Measurements from ENCODE around the gene THUMPD2. TPM values are rescaled to one million over a fixed set of nuclear protein-coding genes. Genes with fewer than 3 reads are reported as not detected.

Gene THUMPD2
- total RNA-seq, 1 experiment from 2014 or later, result 19.5 TPM

DNA sequence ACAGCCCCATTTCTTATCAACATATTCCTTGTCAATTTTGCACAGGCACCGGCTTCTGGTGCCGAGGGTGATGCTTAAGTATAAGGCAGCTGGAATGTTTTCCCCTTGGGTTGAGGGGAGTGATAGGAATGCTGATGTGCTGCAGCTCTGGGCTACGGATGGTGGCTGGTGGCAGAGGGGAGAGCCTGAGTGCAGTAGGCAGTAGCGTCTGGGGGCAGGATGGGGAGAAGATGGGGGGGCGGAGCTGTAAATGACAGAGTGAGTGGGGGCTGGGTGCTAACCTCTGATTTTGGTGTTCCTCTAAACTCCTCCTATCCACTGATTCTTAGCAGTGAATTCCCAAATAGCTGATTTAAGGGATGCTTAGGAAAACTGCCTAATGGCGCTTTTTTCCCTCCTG is 92.6 kb downstream of the THUMPD2 start:
- TF ChIP-seq, protein P1, sequence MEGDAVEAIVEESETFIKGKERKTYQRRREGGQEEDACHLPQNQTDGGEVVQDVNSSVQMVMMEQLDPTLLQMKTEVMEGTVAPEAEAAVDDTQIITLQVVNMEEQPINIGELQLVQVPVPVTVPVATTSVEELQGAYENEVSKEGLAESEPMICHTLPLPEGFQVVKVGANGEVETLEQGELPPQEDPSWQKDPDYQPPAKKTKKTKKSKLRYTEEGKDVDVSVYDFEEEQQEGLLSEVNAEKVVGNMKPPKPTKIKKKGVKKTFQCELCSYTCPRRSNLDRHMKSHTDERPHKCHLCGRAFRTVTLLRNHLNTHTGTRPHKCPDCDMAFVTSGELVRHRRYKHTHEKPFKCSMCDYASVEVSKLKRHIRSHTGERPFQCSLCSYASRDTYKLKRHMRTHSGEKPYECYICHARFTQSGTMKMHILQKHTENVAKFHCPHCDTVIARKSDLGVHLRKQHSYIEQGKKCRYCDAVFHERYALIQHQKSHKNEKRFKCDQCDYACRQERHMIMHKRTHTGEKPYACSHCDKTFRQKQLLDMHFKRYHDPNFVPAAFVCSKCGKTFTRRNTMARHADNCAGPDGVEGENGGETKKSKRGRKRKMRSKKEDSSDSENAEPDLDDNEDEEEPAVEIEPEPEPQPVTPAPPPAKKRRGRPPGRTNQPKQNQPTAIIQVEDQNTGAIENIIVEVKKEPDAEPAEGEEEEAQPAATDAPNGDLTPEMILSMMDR (conservative IDR thresholded peaks at IDR 0.05), result no peak
- Mint-ChIP-seq H3K9me3 (peaks cover 4% of the 10 kb centered on the region in 2 experiments; a peak in 4 of 5 replicates), H3K4me3 (no peak overlapping the region), H3K27ac (no peak overlapping the region), H3K4me1 (peaks cover 18 to 21% of the 10 kb centered on the region in 2 experiments), H3K27me3 (ENCODE audit: low read depth) (no peaks in the 10 kb centered on the region), H3K36me3 (ENCODE audit: insufficient read depth in 1 of 3, low read depth in 3 of 3) (peaks cover 3 to 6% (median 4%) of the 10 kb centered on the region in 3 experiments; a peak in 6 of 7 replicates)
- H3K14ac ChIP-seq (ENCODE audit: insufficient read depth, low read length), result no peak overlapping the region
- H2BK20ac ChIP-seq (ENCODE audit: low read depth, low read length, poor library complexity, severe bottlenecking), result no peak overlapping the region
- no peak overlapping the region for H3K56ac ChIP-seq (ENCODE audit: insufficient read length, low read depth, low read length)
- H2BK15ac ChIP-seq (ENCODE audit: low read depth, low read length), result no peak overlapping the region
- no peak overlapping the region for H2BK5ac ChIP-seq (ENCODE audit: insufficient read length, low read length)
- H3K79me1 ChIP-seq (ENCODE audit: insufficient read depth, low read depth, low read length, poor library complexity, severe bottlenecking), result no peaks in the 10 kb centered on the region
- H3K79me2 ChIP-seq (ENCODE audit: insufficient read depth, low read length), result no peaks in the 10 kb centered on the region
- no peaks in the 10 kb centered on the region for H3K27me3 ChIP-seq (ENCODE audit: insufficient read depth, low read length)
- DNase-seq, result no peak
- no peaks in the 10 kb centered on the region for H4K20me1 ChIP-seq (ENCODE audit: control insufficient read depth, insufficient read depth, insufficient read length)
- H3K18ac ChIP-seq (ENCODE audit: insufficient read length, low read depth, low read length), result no peak overlapping the region
- no peak overlapping the region for H2BK12ac ChIP-seq (ENCODE audit: insufficient read length, low read depth, low read length)
- no CpG with 5 or more reads among the region's 6 CpGs for WGBS (ENCODE audit: extremely low coverage, insufficient read length, low lambda C conversion rate)
- no peaks in the 10 kb centered on the region for H3K9me3 ChIP-seq (ENCODE audit: control insufficient read depth, low read depth, low read length)
- H3K9ac ChIP-seq (ENCODE audit: extremely low read depth, insufficient read length, low read length), result no peak overlapping the region
- no peak overlapping the region for H2BK120ac ChIP-seq (ENCODE audit: low read depth, low read length, poor library complexity, severe bottlenecking)
- H3T11ph ChIP-seq (ENCODE audit: low read length), result no peak overlapping the region
- H3K4ac ChIP-seq (ENCODE audit: low read depth, low read length), result no peak overlapping the region
- H2AK5ac ChIP-seq (ENCODE audit: insufficient read length, low read length), result no peak overlapping the region
- no peaks in the 10 kb centered on the region for H3K23me2 ChIP-seq (ENCODE audit: insufficient read length, low read depth, low read length, poor library complexity, severe bottlenecking)
- 0 out of 2 replicates have a peak, but pooled peaks cover 5% of the 10 kb centered on the region for H3K4me1 ChIP-seq (ENCODE audit: insufficient read depth, low read length)
- H3K4me2 ChIP-seq (ENCODE audit: insufficient read depth, insufficient read length, low read length), result no peak overlapping the region
- H4K91ac ChIP-seq (ENCODE audit: insufficient read length, low read depth, low read length), result no peak overlapping the region
- H4K5ac ChIP-seq (ENCODE audit: insufficient read length, low read depth, low read length), result no peak overlapping the region
- no peak overlapping the region for H3K23ac ChIP-seq (ENCODE audit: insufficient read length, low read depth, low read length)
- no peak overlapping the region for H3K27ac ChIP-seq (ENCODE audit: insufficient read length, low read depth, low read length)
- no peak overlapping the region for H2AFZ ChIP-seq (ENCODE audit: low read length)
- no peak overlapping the region for H4K8ac ChIP-seq (replicated peaks; ENCODE audit: insufficient read length, low read depth, low read length)

Other genes with a start within 250 kb of the THUMPD2 start
- 7.5 and 7.8 TPM in 2 replicates for gene TMEM178A, start 113.3 kb downstream of the THUMPD2 start, total RNA-seq (2021)

All from H9 (cell line).